ENCODE data around the gene PTPRH.
A peak's percentile ranks its signal among the peaks of the same experiment; 100 is the strongest.
"Not testable (repeated sequence)": the region's sequence is repeated elsewhere in the genome, so short reads cannot be mapped to it uniquely, and the experiment has no call there.

Gene PTPRH

GRCh38 chr19:55158423-55158822, 50.9 kb downstream of the PTPRH start:
- no peak for DNase-seq

- no peak for DNase-seq
Measured at GRCh38 chr19:55157064-55157908, 52.0 kb downstream of the PTPRH start, which contains the start of gene TNNI3. Gene TNNI3 (minus strand): TSS chr19:55157732. CDS start chr19:55157589, 143 bp downstream.

DNA sequence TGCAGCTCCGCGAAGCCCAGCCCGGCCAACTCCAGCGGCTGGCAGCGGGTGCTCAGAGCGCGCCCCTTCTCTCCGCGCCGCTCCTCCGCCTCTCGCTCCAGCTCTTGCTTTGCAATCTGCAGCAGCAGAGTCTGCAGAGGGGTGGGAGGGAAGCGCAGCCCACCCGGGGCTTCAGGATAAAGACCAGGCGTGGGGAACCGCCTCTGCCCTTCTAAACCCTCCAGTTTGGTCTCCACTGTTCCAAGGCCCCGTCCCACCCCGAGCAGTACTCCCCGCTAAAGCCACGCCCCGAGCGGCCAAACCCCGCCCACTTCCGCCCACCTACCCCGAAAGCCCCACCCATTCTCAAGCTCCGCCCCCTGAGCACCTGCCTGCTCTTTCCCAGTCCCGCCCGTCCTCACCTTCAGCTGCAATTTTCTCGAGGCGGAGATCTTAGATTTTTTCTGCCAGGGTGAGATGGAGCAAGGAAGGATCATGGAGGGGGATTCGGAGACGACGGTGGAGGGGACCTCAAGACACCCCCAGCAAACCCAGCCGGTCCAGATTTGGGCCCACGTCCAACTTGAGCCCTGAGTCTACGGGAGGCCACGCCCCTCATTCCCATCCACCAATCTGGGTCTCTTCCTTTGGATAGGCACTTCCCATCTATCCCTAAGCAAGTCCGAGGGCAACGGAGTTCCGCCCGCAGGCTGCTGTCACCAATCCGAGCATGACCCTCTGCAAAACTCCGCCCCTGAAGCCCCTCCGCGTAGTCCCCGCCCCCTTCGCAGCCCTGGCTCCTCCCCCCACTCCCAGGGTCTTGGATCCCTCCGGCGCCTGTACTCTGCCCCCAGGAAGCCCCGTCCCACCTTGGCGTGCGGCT, 52.9 kb downstream of the PTPRH start:
- peak; percentile 98 for DNase-seq

- not testable (repeated sequence) for DNase-seq
Measured at GRCh38 chr19:55155784-55156183, 53.5 kb downstream of the PTPRH start.

DNA sequence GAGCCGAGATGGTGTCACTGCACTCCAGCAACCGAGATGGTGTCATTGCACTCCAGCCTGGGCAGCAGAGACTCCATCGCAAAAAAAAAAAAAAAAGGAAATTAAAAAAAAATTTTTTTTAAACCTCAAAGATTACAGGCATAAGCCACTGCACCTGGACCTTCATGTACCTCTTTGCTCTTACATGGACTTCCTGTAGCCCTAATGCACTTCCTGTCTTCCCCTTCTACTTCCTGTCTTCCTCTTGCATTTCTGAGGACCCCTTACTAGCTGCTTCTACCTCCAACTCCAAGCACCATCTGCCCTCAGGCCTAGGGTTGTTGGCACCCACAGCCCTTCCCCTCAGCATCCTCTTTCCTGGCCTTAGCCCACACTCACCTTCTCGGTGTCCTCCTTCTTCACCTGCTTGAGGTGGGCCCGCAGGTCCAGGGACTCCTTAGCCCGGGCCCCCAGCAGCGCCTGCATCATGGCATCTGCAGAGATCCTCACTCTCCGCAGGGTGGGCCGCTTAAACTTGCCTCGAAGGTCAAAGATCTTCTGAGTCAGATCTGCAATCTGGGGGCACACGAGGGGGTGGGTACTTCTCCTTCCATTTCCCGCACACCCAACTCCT, 55.5 kb downstream of the PTPRH start:
- DNase-seq = no peak

DNA sequence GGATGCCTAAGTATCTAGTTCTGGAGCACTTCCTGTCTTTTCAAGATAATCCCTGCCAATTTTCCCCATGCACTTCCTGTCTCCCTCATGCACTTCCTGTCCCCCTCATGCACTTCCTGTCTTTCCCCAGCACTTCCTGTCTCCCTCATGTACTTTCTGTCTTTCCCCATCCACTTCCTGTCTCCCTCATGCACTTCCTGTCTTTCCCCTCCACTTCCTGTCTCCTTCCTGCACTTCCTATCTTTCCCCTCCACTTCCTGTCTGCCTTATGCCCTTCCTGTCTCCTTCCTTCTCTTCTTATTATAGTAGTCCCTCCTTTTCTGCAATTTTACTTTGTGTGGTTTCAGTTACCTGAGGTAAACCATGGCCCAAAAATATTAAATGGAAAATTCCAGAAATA, 57.3 kb downstream of the PTPRH start:
- DNase-seq = peak; percentile 51

GRCh38 chr19:55149078-55150003, 60.0 kb downstream of the PTPRH start, which contains the start of gene TNNT1:
Gene TNNT1 (minus strand): TSS chr19:55149206. CDS start chr19:55147157, 2,049 bp downstream.
- DNase-seq = peak; percentile 44

DNA sequence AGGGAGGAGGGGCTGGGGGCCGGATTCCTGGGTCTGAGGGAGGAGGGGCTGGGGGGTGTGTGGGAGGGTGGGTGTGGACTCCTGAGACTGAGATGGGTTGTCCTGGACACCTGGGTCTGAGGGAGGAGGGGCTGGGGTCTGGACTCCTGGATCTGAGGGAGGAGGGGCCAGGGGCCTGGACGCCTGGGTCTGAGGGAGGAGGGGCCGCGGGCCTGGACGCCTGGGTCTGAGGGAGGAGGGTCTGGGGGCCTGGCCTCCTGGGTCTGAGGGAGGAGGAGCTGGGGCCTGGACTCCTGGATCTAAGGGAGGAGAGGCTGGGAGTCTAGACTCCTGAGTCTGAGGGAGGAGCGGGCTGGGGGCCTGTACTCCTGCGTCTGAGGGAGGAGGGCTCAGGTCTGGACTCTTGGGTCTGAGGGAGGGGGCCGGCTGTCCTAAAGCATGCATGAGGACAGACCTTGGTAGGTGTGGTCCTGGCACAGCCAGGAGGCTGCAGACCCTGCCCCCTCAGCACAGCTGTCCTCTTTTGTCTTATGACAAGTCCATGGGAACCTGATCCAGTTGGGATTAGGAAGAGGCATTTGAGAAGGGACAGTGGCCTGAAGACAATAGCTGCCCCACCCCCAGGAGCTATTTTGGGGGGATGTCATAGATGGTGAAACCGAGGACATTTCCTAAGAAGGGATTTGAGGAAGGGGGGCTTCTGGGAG, 61.6 kb downstream of the PTPRH start:
- peak; percentile 30 for DNase-seq

DNA sequence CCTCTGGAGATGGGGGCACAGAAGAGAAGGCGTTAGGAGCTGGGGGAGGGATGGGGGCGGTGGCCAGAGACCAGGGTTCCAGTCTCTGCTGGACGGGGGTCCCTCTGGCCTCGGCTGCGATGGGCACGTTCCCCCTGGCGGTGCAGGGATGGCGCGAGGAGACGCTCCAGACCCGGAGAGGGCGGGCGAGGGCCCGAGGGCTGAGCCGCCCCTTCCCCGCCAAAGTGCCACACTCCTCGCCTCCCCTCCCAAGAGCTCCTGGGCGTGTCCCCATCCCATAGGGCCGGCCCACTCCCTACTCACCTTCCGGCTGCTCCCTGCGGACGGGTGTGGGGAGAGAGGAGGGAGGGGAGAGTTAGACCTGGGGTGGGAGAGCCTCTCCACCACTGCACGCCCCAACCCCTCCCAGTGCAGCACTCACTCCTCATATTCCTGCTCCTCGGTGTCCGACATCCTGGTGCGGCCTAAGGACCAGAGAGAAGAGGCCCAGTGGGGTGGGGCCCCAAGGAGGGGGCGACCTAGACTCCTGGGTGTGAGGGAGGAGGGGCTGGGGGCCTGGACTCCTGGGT, 62.5 kb downstream of the PTPRH start:
- peak; percentile 97 for DNase-seq

GRCh38 chr19:55146078-55146704, 63.1 kb downstream of the PTPRH start:
- DNase-seq = peak; percentile 92

DNA sequence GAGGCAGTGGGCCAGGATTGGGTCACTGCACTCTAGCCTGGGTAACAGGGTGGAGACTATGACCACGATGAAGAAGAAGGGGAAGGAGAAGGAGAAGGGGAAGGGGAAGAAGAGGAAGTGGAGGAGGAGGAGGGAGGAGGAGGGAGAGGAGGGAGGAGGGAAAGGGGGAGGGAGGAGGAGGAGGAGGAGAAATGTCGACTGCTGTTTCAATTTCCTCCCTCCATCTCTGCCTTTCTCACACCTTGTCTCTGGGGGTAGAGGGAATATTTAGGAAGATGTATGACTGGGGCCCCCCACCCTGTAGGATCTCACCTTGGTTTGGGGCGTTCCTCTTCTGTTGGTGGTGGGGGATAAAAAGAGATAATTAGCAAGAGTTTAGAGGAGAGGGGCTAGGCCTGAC, 64.1 kb downstream of the PTPRH start:
- no peak for DNase-seq

DNA sequence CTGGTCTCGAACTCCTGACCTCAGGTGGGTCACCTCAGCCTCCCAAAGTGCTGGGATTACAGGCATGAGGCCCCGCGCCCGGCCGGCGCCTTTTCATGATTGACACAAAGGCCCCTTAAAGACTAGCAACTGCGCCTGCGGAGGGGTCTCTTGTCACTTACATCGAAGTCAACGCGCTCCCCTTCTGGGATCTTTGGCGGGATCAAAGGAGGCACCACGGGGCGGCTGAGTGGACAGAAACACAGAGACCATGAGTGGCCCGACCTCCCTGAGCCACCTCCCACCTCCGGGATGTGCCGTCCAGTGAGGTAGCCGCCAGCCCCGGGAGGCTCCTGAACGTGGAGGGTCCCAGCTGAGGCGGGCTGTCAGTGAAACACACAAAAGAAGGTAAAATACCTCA, 67.6 kb downstream of the PTPRH start:
- no peak for DNase-seq

GRCh38 chr19:55137915-55138314, 71.4 kb downstream of the PTPRH start:
- DNase-seq = no peak

GRCh38 chr19:55136399-55137102, 72.8 kb downstream of the PTPRH start:
- DNase-seq = no peak

DNA sequence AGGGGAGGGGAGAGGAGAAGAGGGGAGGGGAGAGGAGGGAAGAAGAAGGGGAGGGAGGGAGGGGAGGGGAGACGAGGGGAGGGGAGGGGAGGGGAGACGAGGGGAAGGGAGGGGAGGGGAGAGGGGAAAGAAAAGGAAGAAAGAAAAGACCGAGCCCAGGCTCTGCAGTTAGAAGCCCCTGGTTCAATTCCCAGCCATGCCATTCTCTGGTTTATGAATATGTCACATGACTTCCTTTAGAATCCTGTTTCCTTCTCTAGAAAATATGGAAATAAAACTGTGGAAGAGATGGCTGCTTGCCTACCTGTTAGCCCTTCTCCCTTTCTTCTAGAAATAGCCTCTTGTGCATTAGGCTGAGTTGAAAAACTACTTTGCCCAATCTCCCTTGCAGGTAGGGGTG, 74.6 kb downstream of the PTPRH start:
- DNase-seq = no peak

DNA sequence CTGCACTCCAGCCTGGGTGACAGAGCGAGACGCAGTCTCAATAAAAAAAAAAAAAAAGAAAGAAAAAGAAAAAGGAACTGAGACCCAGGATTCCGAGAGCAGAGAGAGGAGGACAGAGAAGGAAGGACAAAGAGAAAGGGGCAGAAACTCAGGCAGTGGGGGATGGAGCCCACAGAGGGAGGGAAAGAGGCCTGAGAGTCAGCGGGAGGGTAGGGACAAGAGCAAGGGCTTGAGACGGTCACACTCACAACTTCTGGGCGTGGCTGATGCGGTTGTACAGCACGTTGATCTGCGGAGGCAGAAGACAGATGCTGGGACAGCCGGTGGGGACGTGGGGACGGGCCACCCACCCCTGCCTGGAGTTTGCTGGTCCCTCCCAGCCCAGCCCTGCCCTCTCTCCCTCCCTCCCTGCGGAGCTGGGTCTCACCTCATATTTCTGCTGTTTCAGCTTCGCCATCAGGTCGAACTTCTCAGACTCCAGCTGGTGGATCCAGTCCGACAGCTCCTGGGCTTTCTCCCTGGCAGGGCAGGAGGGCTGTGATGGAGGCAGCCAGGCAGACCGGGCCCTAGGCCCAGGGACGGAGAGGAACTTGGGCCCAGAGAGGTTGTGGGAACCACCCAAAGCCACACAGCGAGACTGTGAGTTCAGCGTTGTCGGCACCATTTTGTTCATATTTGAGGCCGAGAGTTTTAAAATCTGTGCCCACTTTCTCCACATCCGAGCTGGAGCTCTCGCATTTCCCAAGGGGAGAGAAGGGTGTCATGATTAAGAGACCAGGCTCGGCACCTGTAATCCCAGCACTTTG, 75.5 kb downstream of the PTPRH start:
- DNase-seq = no peak

- no peak for DNase-seq
Measured at GRCh38 chr19:55132453-55133129, 76.7 kb downstream of the PTPRH start.

DNA sequence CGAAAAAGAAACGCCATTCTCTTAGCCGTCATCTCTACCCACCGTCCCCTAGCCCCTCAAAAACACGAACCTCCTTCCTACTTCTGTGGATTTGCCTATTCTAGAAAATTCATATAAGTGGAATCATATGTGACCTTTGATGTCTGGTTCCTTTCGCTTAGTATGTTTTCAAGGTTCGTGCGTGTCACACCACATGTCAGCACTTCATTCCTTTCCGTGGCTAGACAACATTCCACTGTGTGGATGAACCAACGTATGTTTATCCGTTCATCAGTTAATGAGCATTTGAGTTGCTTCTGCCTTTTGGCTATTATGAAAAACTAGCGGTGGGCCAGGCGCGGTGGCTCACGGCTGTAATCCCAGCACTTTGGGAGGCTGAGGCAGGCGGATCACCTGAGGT, 77.9 kb downstream of the PTPRH start:
- no peak for DNase-seq

Data from NCI-H2227 treated with DMSO at 0.1 percent for 48 hours (cell line).